Measurements from ENCODE around the gene WFDC1. TPM values are rescaled to one million over a fixed set of nuclear protein-coding genes. Genes with fewer than 3 reads are reported as not detected.

The WFDC1 gene
- total and polyA plus RNA-seq, 2 experiments from 2014 or later, result 0.76 to 0.95 TPM

GRCh38 chr16:84314373-84314772 lies 19.7 kb downstream of the WFDC1 start:
- no peaks in the 10 kb centered on the region for H3K9me2 ChIP-seq (ENCODE audit: insufficient read depth)
- no peak for ATAC-seq
- DNase-seq (ENCODE audit: low spot score), result no peak
- H3K4me1 Mint-ChIP-seq, result peaks cover 7% of the 10 kb centered on the region; the same call in 2 of the 3 replicates
- no peaks in the 10 kb centered on the region for H4K20me1 ChIP-seq (replicated peaks; ENCODE audit: insufficient read depth)
- no peak overlapping the region for H3K4me3 Mint-ChIP-seq
- no peaks in the 10 kb centered on the region for H3K27me3 ChIP-seq (ENCODE audit: insufficient read depth)
- H3K27me3 Mint-ChIP-seq (ENCODE audit: insufficient read depth, low read depth, poor library complexity), result peaks cover 13% of the 10 kb centered on the region
- no peaks in the 10 kb centered on the region for H3K9me3 Mint-ChIP-seq
- H3K4me2 ChIP-seq, result no peak overlapping the region
- no peaks in the 10 kb centered on the region for H3K36me3 ChIP-seq (ENCODE audit: insufficient read depth)
- H3K4me1 ChIP-seq (ENCODE audit: insufficient read depth), result peaks cover 6% of the 10 kb centered on the region
- TF ChIP-seq EZH2 (IDR thresholded peaks at IDR 0.05; ENCODE audit: low read depth, unreplicated experiment), result no peak
- TF ChIP-seq STAT1 (IDR thresholded peaks at IDR 0.05; ENCODE audit: unreplicated experiment), result no peak
- TF ChIP-seq JUNB (IDR thresholded peaks at IDR 0.05; ENCODE audit: unreplicated experiment), result no peak
- TF ChIP-seq REST (IDR thresholded peaks at IDR 0.05; ENCODE audit: unreplicated experiment), result no peak
- TF ChIP-seq, protein P1, sequence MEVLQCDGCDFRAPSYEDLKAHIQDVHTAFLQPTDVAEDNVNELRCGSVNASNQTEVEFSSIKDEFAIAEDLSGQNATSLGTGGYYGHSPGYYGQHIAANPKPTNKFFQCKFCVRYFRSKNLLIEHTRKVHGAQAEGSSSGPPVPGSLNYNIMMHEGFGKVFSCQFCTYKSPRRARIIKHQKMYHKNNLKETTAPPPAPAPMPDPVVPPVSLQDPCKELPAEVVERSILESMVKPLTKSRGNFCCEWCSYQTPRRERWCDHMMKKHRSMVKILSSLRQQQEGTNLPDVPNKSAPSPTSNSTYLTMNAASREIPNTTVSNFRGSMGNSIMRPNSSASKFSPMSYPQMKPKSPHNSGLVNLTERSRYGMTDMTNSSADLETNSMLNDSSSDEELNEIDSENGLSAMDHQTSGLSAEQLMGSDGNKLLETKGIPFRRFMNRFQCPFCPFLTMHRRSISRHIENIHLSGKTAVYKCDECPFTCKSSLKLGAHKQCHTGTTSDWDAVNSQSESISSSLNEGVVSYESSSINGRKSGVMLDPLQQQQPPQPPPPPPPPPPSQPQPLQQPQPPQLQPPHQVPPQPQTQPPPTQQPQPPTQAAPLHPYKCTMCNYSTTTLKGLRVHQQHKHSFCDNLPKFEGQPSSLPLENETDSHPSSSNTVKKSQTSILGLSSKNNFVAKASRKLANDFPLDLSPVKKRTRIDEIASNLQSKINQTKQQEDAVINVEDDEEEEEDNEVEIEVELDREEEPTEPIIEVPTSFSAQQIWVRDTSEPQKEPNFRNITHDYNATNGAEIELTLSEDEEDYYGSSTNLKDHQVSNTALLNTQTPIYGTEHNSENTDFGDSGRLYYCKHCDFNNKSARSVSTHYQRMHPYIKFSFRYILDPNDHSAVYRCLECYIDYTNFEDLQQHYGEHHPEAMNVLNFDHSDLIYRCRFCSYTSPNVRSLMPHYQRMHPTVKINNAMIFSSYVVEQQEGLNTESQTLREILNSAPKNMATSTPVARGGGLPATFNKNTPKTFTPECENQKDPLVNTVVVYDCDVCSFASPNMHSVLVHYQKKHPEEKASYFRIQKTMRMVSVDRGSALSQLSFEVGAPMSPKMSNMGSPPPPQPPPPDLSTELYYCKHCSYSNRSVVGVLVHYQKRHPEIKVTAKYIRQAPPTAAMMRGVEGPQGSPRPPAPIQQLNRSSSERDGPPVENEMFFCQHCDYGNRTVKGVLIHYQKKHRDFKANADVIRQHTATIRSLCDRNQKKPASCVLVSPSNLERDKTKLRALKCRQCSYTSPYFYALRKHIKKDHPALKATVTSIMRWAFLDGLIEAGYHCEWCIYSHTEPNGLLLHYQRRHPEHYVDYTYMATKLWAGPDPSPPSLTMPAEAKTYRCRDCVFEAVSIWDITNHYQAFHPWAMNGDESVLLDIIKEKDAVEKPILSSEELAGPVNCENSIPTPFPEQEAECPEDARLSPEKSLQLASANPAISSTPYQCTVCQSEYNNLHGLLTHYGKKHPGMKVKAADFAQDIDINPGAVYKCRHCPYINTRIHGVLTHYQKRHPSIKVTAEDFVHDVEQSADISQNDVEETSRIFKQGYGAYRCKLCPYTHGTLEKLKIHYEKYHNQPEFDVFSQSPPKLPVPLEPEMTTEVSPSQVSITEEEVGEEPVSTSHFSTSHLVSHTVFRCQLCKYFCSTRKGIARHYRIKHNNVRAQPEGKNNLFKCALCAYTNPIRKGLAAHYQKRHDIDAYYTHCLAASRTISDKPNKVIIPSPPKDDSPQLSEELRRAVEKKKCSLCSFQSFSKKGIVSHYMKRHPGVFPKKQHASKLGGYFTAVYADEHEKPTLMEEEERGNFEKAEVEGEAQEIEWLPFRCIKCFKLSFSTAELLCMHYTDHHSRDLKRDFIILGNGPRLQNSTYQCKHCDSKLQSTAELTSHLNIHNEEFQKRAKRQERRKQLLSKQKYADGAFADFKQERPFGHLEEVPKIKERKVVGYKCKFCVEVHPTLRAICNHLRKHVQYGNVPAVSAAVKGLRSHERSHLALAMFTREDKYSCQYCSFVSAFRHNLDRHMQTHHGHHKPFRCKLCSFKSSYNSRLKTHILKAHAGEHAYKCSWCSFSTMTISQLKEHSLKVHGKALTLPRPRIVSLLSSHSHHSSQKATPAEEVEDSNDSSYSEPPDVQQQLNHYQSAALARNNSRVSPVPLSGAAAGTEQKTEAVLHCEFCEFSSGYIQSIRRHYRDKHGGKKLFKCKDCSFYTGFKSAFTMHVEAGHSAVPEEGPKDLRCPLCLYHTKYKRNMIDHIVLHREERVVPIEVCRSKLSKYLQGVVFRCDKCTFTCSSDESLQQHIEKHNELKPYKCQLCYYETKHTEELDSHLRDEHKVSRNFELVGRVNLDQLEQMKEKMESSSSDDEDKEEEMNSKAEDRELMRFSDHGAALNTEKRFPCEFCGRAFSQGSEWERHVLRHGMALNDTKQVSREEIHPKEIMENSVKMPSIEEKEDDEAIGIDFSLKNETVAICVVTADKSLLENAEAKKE (CRISPR knock-in tag; IDR thresholded peaks at IDR 0.05), result no peak
- TF ChIP-seq CREB1 (CRISPR knock-in tag; IDR thresholded peaks at IDR 0.05; ENCODE audit: low read depth), result no peak
- TF ChIP-seq ZNF331 (CRISPR knock-in tag; IDR thresholded peaks at IDR 0.05; ENCODE audit: low read depth), result no peak
- no peak for TF ChIP-seq CTCF (conservative IDR thresholded peaks at IDR 0.05; ENCODE audit: low read depth in 2 of 2)
- TF ChIP-seq ZNF114 (CRISPR knock-in tag; IDR thresholded peaks at IDR 0.05), result no peak
- TF ChIP-seq, protein P2, sequence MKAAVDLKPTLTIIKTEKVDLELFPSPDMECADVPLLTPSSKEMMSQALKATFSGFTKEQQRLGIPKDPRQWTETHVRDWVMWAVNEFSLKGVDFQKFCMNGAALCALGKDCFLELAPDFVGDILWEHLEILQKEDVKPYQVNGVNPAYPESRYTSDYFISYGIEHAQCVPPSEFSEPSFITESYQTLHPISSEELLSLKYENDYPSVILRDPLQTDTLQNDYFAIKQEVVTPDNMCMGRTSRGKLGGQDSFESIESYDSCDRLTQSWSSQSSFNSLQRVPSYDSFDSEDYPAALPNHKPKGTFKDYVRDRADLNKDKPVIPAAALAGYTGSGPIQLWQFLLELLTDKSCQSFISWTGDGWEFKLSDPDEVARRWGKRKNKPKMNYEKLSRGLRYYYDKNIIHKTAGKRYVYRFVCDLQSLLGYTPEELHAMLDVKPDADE (IDR thresholded peaks at IDR 0.05), result no peak
- TF ChIP-seq EZH2phosphoT487 (IDR thresholded peaks at IDR 0.05; ENCODE audit: unreplicated experiment), result no peak
- no peaks in the 10 kb centered on the region for H3K36me3 Mint-ChIP-seq (ENCODE audit: low read depth)
- no peak overlapping the region for H3K4me3 ChIP-seq
- H2AFZ ChIP-seq, result no peak overlapping the region
- H3K27ac ChIP-seq (ENCODE audit: low read depth), result no peak overlapping the region
- no peaks in the 10 kb centered on the region for H3K79me2 ChIP-seq (replicated peaks; ENCODE audit: insufficient read depth)
- no peak overlapping the region for H3K27ac Mint-ChIP-seq
- 0 out of 2 replicates have a peak, but pooled peaks cover 4% of the 10 kb centered on the region for H3F3A ChIP-seq (replicated peaks; ENCODE audit: low read depth)
